NCI-H2196 (cell line): ENCODE data around the gene SLC24A1.

Experiments used
- DNase-seq: peaks from one replicate; lab custom pipeline; 2025; ENCODE audit not compliant: unreplicated experiment; lab: John Stamatoyannopoulos, UW

SLC24A1 gene

DNA sequence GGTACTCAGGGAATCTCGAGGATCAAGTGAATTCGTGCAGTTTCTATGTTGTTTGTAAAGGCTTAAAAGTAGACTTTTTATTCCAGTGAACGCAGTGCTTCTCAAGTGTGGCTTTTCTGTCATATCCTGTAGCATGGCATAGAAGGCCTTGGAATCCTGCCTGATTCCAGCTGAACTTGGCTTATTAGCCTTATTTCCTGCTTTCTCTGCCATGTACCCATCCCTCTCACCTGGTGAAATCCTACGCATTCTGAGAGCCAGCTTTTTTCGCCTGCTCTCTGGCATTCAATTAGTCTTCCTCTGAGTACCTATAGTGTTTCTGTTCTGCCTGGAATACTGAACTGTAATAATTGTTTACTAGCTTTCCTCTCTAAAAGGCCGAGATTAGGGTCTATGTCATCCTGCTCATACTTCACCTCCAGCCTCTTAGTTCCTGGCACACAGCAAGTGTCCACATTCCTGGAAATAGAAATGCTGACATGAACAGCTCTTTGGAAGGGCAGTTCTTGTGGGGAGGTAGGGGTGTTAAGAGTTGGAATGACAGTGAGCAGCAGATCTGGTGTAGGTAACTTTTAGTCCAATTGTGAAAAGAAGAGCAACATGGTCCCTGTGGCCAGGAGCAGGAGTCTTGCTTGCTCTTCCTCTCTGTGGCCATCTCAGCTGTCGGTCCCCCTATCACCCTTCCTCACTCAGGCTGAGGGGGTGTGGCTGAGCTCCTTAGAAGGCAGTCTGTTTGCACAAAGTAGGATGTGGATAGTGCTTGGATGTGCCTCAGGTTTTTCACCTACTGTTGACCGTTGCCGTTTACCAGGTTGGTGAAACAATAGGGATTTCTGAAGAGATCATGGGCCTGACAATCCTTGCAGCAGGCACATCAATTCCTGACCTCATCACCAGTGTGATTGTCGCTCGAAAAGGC lies 30.4 kb downstream of the SLC24A1 start:
- no peak for DNase-seq

GRCh38 chr15:65653341-65653740 lies 31.6 kb downstream of the SLC24A1 start:
- no peak for DNase-seq

- no peak for DNase-seq
Observed at GRCh38 chr15:65653801-65654521, 32.2 kb downstream of the SLC24A1 start.

- no peak for DNase-seq
Observed at GRCh38 chr15:65655026-65655425, 33.3 kb downstream of the SLC24A1 start.

GRCh38 chr15:65655457-65655856 lies 33.7 kb downstream of the SLC24A1 start:
- no peak for DNase-seq

- DNase-seq = no peak
Observed at GRCh38 chr15:65659502-65660052, 37.8 kb downstream of the SLC24A1 start.

DNA sequence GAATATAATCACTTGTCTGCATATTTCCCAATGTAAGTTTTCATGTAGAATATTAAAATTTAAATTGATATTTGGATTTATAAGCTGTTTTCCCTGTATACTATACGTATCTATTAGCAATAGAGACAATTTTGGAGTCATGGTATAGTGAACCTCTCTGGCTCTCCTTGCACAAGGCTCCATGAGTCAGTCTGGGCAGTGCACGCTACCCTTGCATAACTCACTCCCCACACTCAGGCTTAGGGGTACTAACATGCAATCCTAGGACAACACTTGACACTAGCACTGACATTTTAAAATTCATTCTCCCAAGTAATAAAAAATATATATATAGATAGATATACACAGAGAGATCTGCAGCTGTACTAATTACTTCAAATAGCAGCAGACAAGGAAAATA lies 39.2 kb downstream of the SLC24A1 start:
- no peak for DNase-seq

DNA sequence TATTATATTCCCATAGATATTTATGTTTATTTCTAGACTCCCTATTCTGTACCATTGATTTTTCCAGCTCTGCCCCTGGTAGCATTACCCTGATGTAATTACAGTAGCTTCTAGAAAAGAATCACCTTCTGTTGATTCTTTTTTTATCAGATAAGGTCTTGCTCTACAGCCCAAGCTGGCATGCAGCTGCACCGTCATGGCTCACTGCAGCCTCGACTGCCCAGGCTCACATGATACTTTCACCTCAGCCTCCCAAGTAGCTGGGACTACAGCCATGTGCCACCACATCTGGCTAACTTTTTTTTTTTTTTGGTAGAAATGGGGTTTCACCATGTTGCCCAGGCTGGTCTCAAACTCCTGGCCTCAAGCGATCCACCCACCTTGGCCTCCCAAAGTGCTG lies 41.8 kb downstream of the SLC24A1 start:
- DNase-seq = no peak

GRCh38 chr15:65666257-65666656 lies 44.5 kb downstream of the SLC24A1 start:
- DNase-seq = no peak

GRCh38 chr15:65675551-65675950 lies 53.8 kb downstream of the SLC24A1 start:
- no peak for DNase-seq

GRCh38 chr15:65676123-65676522 lies 54.4 kb downstream of the SLC24A1 start:
- no peak for DNase-seq

DNA sequence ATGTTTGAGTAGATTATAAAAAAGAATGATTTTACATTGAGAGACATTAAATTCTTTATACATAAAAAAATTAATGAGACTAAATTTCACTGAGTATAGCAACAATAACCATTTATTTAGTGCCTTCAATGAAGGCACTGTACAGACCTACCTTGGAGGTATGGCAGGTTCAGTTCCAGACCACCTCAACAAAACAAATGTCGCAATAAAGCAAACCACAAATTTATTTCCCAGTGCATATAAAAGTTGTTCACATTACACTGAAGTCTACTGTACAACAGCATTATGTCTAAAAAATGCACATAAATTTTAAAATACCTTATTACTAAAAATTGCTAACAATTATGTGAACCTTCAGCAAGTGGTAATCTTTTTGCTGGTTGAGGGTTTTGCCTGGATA lies 58.8 kb downstream of the SLC24A1 start:
- no peak for DNase-seq

DNA sequence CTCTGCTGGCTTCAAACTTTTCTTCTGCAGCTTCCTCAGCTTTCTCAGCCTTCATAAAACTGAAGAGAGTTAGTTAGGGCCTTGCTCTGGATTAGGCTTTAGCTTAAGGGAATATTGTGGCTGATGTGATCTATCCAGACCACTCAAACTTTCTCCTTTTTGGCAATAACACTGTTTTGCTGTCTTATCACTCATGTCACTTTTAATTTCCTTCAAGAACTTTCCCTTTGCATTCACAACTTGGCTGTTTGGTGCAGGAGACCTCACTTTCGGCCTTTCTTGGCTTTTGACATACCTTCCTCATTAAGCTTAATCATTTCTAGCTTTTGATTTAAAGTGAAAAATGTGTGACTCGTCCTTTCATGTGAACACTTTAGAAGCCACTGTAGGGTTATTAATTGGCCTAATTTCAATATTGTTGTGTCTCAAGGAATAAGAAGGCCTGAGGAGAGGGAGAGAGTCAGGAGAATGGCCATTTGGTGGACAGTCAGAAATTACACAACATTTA lies 60.7 kb downstream of the SLC24A1 start:
- DNase-seq = no peak

DNA sequence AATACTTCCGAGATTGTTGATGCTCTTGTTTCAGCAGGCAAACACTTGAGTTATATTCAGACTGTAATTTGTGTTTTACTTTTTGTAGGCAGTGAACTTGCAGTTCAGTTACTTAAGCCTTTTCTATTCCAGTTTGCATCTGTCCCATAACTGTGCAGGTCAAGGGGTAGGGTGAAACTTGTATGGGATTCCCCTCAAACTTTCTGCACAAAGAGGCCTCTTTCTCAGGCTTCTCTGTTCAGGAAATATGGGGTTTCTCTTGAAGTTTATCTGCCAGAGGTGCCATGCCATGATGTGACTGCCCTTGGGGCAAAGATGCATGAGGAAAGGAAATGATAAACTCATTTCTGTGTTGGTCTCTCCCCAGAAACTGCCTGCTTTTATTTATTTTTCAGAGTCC lies 66.7 kb downstream of the SLC24A1 start:
- no peak for DNase-seq

DNA sequence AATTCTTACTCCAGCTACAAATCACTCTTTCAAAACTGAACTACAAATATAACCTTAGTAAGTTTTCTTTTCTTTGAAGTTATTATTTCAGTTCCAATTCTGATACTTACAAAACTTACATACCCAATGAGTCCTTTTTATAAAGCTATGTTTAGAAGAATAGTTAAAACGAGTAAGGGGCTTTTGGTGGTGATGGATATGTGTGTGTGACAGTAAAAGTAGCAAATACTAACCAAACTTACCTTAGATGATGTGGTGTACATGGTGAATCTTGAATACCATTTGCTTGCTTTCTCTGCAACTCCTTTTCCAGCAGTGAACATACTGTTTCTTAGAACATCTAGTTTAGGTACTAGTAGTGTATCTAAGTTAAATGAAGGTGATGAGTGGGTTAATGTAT lies 68.4 kb downstream of the SLC24A1 start:
- DNase-seq = no peak

GRCh38 chr15:65690778-65691177 lies 69.0 kb downstream of the SLC24A1 start:
- DNase-seq = no peak

- no peak for DNase-seq
Observed at GRCh38 chr15:65695081-65695480, 73.3 kb downstream of the SLC24A1 start.
